ENCODE data around the gene PAX8. TPM values are rescaled to one million over a fixed set of nuclear protein-coding genes. Genes with fewer than 3 reads are reported as not detected.
"Not testable (repeated sequence)": the region's sequence is repeated elsewhere in the genome, so short reads cannot be mapped to it uniquely, and the experiment has no call there.

The PAX8 gene
- total RNA-seq (2022) (7.5 and 7.7 TPM in 2 replicates), Bru-seq, nascent RNA (percentile 43 among the genes with signal in this experiment), BruChase-seq, experiment 1, labeled RNA remaining after a 2-hour chase (percentile 37 among the genes with signal in this experiment), BruChase-seq, experiment 2, labeled RNA remaining after a 6-hour chase (percentile 38 among the genes with signal in this experiment)
- long read RNA-seq, partial matches to known transcripts: 3 of 52 reads
- long read RNA-seq, other reads (novel, unspliced or antisense): 46 of 52 reads

DNA sequence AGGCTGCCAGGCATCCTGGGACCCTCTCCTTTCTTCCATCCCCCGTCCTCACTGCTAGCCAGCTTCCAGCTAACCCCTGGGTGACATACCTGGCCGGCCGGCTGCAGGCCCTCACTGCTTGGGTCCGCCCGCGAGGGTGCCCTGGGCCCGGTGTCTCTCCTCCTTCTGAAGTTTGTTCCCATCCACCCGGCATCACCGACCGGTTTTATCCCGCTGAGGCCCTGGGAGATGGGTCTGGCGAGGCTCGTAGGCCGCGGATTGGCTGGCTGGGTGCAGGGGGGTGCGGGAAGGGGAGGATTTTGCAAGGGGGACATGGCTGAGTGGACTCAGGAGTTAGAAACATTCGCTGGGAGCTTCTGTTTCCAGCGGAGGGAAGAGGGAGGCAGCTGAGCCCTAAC is at the start of gene PAX8:
TSS of gene PAX8 (minus strand) at position 180 of the 398 bp plus-strand sequence. CDS start 527 bp downstream, outside the sequence.
- DNase-seq: no peak
- no TSS peak for BruUV-seq (replicated peaks)
- TF ChIP-seq, protein P1, sequence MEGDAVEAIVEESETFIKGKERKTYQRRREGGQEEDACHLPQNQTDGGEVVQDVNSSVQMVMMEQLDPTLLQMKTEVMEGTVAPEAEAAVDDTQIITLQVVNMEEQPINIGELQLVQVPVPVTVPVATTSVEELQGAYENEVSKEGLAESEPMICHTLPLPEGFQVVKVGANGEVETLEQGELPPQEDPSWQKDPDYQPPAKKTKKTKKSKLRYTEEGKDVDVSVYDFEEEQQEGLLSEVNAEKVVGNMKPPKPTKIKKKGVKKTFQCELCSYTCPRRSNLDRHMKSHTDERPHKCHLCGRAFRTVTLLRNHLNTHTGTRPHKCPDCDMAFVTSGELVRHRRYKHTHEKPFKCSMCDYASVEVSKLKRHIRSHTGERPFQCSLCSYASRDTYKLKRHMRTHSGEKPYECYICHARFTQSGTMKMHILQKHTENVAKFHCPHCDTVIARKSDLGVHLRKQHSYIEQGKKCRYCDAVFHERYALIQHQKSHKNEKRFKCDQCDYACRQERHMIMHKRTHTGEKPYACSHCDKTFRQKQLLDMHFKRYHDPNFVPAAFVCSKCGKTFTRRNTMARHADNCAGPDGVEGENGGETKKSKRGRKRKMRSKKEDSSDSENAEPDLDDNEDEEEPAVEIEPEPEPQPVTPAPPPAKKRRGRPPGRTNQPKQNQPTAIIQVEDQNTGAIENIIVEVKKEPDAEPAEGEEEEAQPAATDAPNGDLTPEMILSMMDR (IDR thresholded peaks at IDR 0.05; ENCODE audit: insufficient read depth in 1 of 2, low read depth in 1 of 2, low read length in 1 of 2, severe bottlenecking in 1 of 2, unreplicated experiment in 1 of 2): no peak
- H3K9me3 ChIP-seq: no peaks in the 10 kb centered on the region
- no peaks in the 10 kb centered on the region for H3K27me3 ChIP-seq (replicated peaks; ENCODE audit: control insufficient read depth, insufficient read depth, low read length)
- Mint-ChIP-seq H3K4me1 (ENCODE audit: low read depth, unreplicated experiment) (peaks cover 17% of the 10 kb centered on the region), H3K36me3 (ENCODE audit: insufficient read depth, unreplicated experiment) (no peaks in the 10 kb centered on the region), H3K9me3 (ENCODE audit: unreplicated experiment) (no peaks in the 10 kb centered on the region), H3K27ac (ENCODE audit: unreplicated experiment) (no peak within 1 kb of the TSS), H3K27me3 (ENCODE audit: insufficient read depth, unreplicated experiment) (no peaks in the 10 kb centered on the region), H3K4me3 (ENCODE audit: unreplicated experiment) (no peak within 1 kb of the TSS)
- intact Hi-C loops (cut with micrococcal nuclease; ENCODE audit: unreplicated experiment): no loop called here
- no peak within 1 kb of the TSS for H3K4me3 ChIP-seq (ENCODE audit: low read depth, low read length)
- ChIA-PET POLR2A (no interaction called here), CTCF (interaction anchor here (0.6 kb wide), 1 partner anchor 80 kb away, joined by 3 read pairs; no protein-coding TSS in a partner anchor)
- peaks cover 22% of the 10 kb centered on the region for H3K4me1 ChIP-seq
- no peaks in the 10 kb centered on the region for H3K36me3 ChIP-seq (ENCODE audit: control insufficient read depth, insufficient read depth, low read length)

DNA sequence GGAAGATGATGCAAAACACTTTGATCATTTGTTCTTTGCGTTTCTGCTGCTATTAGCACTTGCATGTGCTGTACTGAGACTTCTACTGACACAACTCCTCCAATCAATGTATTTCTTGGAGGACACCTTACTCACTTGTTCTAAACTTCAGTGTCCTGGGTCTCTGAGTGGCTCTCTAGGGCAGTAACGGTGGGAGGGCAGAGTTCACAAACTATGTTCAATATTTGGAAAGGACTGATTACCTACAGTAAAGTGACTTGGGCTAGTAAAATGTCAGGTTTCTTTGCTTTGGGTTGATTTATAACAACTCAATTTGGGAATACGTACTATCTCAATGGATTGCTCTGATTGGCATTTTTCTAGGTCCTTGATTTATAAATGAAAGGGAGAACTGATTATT is 49.3 kb upstream of the PAX8 start:
- DNase-seq: peak; percentile 39 to 51
- H3K27ac Mint-ChIP-seq (ENCODE audit: unreplicated experiment): peak overlapping the region; percentile 34
- no peaks in the 10 kb centered on the region; the same call in 1 of the 2 replicates for H3K36me3 ChIP-seq (ENCODE audit: control insufficient read depth, insufficient read depth, low read length)
- H3K4me3 ChIP-seq (ENCODE audit: low read depth, low read length): no peak overlapping the region
- ChIA-PET POLR2A (no interaction called here), CTCF (interaction anchor here (1.1 kb wide), 1 partner anchor 36 kb away, joined by 3 read pairs; no protein-coding TSS in a partner anchor)
- no peaks in the 10 kb centered on the region for H3K27me3 ChIP-seq (replicated peaks; ENCODE audit: control insufficient read depth, insufficient read depth, low read length)
- H3K4me3 Mint-ChIP-seq (ENCODE audit: unreplicated experiment): peak overlapping the region; percentile 19
- no peaks in the 10 kb centered on the region for H3K36me3 Mint-ChIP-seq (ENCODE audit: insufficient read depth, unreplicated experiment)
- no peaks in the 10 kb centered on the region for H3K9me3 ChIP-seq
- no peaks in the 10 kb centered on the region for H3K9me3 Mint-ChIP-seq (ENCODE audit: unreplicated experiment)
- intact Hi-C loops (cut with micrococcal nuclease; ENCODE audit: unreplicated experiment): loop anchor here (1.0 kb wide), 1 partner anchor 42 kb away; no protein-coding TSS in a partner anchor
- H3K27me3 Mint-ChIP-seq (ENCODE audit: insufficient read depth, unreplicated experiment): no peaks in the 10 kb centered on the region
- H3K4me1 Mint-ChIP-seq (ENCODE audit: low read depth, unreplicated experiment): peaks cover 43% of the 10 kb centered on the region
- no TSS peak for BruUV-seq (replicated peaks)
- TF ChIP-seq, protein P1 (IDR thresholded peaks at IDR 0.05; ENCODE audit: insufficient read depth in 1 of 2, low read depth in 1 of 2, low read length in 1 of 2, severe bottlenecking in 1 of 2, unreplicated experiment in 1 of 2): no peak
- H3K4me1 ChIP-seq: peaks cover 21% of the 10 kb centered on the region

DNA sequence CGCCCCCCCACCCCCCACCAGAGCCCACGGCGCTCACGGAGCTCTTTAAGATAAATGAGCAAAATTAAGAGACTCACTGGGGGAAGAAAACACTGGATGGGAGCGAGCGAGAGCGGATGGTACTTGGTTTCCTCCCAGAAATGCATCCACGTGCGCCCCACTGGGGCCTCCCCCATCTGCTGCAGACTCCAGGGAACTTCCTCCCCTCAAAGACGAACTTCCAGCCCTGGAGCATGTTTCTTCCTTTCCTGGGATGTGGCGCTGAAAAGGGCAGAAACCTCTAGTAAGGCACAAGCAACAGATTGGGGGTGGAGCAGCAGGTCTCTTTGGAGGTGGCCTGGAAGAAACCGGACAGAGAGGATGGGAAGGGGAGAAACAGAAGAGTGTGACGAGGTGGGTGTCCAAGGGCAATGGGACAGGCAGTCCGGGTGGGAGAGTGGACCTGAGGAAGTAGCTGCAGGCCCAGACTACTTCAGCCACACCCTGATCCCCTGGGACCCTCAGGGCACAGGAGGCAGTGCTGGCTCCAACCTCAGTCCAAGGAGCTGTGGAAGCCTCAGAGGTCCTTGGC is 46.5 kb upstream of the PAX8 start:
- BruUV-seq (replicated peaks): TSS peak; percentile 55
- peak overlapping the region; percentile 33 for H3K27ac Mint-ChIP-seq (ENCODE audit: unreplicated experiment)

More for the DNA sequence above, 46.5 kb upstream of the PAX8 start:
- H3K27me3 ChIP-seq (replicated peaks; ENCODE audit: control insufficient read depth, insufficient read depth, low read length); H3K9me3 ChIP-seq; H3K36me3 ChIP-seq (ENCODE audit: control insufficient read depth, insufficient read depth, low read length); POLR2A ChIA-PET; H3K36me3 Mint-ChIP-seq (ENCODE audit: insufficient read depth, unreplicated experiment); H3K27me3 Mint-ChIP-seq (ENCODE audit: insufficient read depth, unreplicated experiment); H3K9me3 Mint-ChIP-seq (ENCODE audit: unreplicated experiment); CTCF ChIA-PET: not testable (repeated sequence)
- peak overlapping the region; percentile 68 for H3K4me3 Mint-ChIP-seq (ENCODE audit: unreplicated experiment)
- H3K4me1 Mint-ChIP-seq (ENCODE audit: low read depth, unreplicated experiment): peaks cover 45% of the 10 kb centered on the region
- intact Hi-C loops (cut with micrococcal nuclease; ENCODE audit: unreplicated experiment): loop anchor here (2.0 kb wide), 2 partner anchors 42 to 76 kb away; no protein-coding TSS in a partner anchor
- Histone ChIP-seq H3K4me3 (ENCODE audit: low read depth, low read length) (peak overlapping the region; percentile 60), H3K4me1 (peaks cover 21% of the 10 kb centered on the region)
- peak in 1 of 2 experiments; percentile 32 for DNase-seq

Data from Caco-2 (cell line).